GM19238 (cell line): ENCODE measurements around the gene MYBPC1.
"Not testable (repeated sequence)": the region's sequence is repeated elsewhere in the genome, so short reads cannot be mapped to it uniquely, and the experiment has no call there.

Source experiments
- DNase-seq: peaks from one replicate; pipeline ENCODE4 v3.0.0; 2011; ENCODE audit warnings: low spot score; ENCODE audit not compliant: insufficient read length

Gene MYBPC1

DNA sequence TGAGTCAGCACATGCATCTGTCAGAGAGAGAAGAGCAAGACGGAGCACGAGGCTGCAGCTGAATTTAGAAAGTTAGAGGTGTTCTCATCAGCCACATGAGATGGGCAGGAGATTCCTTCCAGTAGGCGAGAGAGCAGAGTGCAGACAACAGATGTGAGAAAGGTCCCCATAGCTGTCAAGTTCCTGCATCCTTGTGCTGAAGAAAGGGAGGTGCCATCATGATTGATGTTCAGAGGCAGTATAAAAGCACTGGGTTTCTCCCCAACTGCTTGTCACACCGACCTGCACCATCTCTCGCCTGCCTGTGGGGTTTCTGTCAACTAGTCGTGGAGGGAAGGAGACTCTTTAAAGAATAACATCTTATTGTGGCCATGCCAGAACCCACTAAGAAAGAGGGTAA is at the start of gene MYBPC1:
Gene MYBPC1 (plus strand): TSS at position 272 of the 400 bp plus-strand sequence. CDS start 100 bp downstream, at position 372.
- no peak for DNase-seq

GRCh38 chr12:101551362-101552114 is 43.2 kb upstream of the MYBPC1 start:
- no peak for DNase-seq

- DNase-seq = no peak
Observed at GRCh38 chr12:101552277-101552676, 42.5 kb upstream of the MYBPC1 start.

DNA sequence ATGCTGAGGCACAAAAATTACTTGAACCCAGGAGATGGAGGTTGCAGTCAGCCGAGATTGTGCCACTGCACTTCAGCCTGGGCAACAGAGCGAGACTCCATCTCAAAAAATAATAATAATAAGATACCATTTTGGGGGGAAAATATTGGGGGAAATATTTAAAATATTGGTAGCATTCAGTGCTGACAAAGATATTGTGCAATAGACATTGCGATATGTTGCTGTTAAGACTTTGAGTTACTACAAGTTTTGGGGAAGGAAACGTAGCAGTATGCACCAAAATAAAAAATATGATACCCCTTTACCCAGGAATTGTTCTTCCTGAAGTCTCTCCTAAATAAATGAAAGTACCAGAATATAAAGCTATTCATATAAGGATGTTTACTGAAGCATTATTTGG is 37.7 kb upstream of the MYBPC1 start:
- DNase-seq = no peak

GRCh38 chr12:101558726-101559125 is 36.0 kb upstream of the MYBPC1 start:
- not testable (repeated sequence) for DNase-seq

GRCh38 chr12:101563212-101563611 is 31.6 kb upstream of the MYBPC1 start:
- no peak for DNase-seq

DNA sequence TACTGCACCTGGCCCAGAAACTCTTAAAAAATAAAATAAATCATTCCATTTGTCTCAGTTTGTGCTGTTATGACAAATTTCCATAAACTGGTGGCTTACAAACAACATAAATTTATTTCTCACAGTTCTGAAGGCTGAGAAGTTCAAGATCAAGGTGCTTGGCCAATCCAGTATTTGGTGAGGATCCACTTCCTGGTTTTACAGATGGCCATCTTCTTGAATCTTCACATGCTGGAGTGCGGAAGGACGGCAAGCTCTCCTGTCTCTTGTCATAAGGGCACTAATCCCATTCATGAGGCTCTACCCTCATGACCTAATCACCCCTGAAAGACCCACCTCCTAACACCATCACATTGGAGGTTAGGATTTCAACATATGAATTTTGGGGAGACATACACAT is 29.9 kb upstream of the MYBPC1 start:
- no peak for DNase-seq

GRCh38 chr12:101566318-101566717 is 28.5 kb upstream of the MYBPC1 start:
- DNase-seq = no peak

DNA sequence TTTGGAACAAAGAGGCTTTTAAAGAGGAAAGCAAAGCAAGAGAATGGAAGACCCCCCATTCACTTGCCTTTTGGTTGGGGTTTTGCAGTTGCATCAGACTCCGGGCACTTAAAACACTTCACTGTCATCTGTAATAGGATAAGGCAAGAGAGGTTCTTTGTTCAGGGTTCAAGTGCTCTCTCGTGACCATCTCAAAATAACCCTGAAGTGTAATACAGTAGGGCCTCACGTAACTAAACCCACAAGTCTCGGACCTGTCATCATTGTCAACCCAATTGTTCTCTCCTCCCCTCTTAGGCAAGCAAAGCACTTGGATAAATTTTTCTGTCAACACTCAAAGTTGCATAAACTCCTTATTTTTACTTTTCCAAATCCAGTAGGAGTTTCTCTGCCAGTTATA is 26.9 kb upstream of the MYBPC1 start:
- DNase-seq = no peak

DNA sequence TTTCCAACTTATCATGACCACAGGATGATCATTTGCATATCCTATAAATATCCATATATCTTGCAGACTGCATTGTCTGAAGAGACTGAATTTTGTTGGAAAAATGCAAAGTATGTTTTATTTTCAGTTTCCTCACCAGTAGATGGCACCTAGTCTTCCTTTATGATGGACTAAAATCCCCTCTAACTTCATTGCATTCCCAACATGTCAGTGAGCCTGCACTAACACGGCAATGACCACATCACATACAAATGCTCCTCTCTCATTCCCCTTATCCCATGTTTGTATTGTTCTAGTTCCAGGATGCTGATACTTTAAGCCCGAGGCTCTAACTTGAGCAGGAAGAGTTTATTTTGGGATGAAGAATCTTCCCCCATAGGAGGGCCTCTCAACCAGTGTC is 24.7 kb upstream of the MYBPC1 start:
- DNase-seq = no peak

DNA sequence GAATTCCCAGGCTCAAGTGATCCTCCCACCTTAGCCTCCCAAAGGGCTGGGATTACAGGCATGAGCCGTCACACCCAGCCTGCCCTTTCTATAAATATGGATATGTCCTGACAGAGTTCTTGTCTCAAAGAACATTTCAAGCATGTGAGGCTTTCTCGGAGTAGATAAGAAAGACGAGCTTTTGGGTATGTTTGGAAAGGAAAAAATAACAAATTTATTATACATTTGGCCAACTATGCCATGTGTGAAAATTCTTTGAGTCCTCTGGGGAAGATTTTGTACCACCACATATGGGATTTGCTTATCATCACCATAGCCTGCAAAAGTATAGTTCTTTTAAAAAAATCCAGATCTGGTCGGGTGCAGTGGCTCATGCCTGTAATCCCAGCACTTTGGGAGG is 23.7 kb upstream of the MYBPC1 start:
- DNase-seq = no peak

DNA sequence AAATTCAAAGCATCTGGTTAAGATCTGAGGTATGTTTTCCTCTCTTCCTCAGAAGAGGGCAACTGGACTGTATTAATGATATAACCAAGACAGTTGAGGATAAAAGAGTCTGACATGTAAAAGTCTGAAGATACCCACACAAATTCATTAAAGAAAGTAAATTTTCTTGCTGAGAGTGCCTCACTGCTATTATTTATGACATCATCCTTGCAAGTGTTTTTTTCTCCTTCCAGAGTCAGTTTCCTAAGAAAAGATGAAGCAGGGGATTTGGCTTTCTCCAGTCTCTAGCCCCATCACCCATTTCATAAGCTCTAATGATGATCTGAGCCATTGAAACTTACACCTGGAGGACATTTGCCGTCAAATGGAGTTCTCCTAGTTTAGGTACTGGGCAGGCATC is 21.0 kb upstream of the MYBPC1 start:
- DNase-seq = no peak

GRCh38 chr12:101578417-101578816 is 16.4 kb upstream of the MYBPC1 start:
- no peak for DNase-seq

DNA sequence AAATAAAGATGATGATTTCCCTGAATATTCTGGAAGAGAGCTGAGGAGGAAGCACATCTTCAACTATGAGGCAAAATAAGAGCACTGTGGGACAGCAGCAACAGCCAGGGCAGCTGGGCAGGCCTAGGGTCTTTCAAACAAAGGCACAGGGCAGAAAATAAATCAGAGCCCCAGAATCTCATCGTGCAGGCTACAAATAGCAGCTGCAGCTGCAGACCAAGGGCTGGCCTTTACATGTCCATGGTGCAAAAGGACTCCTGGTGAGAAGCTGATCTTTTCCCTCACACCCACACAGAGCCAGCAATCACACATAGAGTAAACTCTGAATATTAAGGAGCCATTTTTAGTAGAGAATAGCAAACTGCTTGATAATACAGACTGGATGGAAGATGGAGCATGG is 13.6 kb upstream of the MYBPC1 start:
- DNase-seq = no peak

DNA sequence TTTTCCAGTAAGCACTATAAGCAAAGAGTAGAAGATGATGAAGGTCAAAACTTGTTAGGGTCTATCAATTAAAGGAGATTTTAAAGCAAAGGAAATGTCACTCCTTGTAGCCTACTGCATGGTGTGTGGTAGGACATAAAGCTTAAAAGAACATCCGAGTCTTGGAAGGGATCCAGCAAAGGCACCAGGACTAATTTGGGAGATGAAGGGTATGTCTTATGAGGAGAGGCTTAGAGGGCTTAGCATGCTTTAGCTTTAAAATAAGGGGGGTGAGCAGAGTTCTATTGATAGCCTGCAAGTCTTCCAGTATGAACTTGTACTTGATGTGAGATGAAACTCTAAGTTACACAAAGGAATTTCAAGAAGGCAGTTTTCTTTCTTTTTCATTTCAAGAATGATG is 11.8 kb upstream of the MYBPC1 start:
- no peak for DNase-seq

DNA sequence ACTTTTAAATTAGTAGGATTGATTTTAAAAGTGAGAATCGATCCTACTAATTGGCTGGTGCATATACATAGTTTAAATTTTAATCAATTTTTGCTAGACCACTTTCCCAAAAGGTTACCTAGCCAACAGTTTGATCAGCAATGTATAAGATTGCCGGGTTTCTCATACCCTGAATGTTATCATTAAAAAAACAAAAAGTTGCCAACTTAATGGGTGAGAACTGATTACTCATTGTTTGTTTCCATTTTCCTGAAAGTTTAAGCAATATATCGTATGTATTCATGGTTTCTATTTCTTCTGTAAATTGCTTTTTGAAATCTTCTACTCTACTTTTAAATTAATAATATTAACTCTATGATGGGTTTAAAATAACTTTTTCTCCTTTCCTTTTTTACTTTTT is 4.4 kb upstream of the MYBPC1 start:
- DNase-seq = no peak

GRCh38 chr12:101591781-101592180 is 3.0 kb upstream of the MYBPC1 start:
- no peak for DNase-seq

GRCh38 chr12:101592448-101592847 is 2.3 kb upstream of the MYBPC1 start:
- no peak for DNase-seq

DNA sequence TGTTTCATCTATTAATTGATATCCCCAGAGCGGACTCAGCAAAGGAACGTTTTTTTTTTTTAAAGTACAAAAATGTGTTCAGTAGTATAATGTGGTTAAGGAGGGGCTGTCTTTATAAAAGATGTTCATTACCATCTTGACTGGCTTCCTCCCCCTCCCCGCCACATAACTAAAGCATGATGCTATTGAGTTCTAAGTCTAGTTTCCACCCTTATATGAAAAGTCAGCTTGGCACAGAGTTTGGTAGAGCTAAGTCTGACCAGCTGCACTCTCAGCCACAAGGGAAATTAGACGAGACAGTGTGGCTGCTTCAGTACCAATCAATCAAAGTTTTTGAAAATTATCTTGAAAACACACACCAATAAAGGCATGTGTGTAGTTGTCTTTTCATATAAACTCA is 1.9 kb upstream of the MYBPC1 start:
- DNase-seq = no peak

DNA sequence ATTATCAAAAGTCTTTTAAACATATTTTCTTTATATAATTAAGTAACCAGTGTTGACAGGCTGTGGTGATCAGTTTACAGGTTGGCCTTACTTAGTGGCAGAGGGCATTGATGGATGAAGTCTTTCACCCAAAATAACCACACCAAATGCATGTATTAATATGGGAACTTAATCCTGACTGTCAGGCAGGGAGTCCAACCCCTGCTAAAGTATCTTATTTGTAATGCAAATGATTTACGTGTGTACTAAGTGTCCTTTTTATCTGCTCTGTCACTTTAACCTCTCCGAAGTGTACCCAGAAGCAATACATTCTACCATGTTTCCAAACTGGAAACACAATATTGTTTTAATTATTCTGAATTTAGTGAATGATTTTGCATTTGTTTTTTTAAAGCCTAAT is 1.4 kb downstream of the MYBPC1 start:
- no peak for DNase-seq

GRCh38 chr12:101597164-101597563 is 2.4 kb downstream of the MYBPC1 start:
- no peak for DNase-seq

DNA sequence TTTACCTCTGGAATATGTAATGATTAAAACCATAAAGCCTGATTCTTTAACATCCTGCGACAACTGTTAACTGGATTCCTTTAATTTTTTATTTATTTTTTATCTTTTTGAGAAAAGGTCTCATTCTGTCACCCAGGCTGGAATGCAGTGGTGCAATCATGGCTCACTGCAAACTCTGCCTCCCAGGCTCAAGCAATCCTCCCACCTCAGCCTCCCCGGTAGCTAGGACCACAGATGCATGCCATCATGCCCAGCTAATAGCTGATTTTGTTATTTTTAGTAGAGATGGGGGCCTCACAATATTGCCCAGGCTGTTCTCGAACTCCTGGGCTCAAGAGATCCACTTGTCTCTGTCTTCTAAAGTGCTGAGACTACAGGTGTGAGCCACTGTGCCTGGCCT is 3.7 kb downstream of the MYBPC1 start:
- DNase-seq = no peak

DNA sequence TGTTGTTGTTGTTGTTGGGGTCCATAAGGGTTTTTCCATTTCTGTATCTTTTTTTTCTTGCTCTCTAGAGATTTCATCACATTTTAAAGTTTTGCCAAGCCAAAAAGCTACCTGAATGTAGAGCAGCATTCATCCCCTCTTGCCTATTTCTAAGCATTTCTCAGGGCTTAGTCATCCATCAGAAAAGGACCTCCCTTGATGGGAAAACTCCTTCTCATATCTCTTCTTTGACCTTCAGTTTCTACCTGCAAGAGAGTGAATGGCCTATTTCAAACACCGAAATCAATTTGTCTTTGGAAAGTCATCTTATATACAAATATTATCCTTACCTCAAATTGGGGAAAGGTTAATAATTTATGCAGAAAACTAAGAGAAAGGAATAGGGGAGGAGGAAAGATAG is 4.5 kb downstream of the MYBPC1 start:
- DNase-seq = no peak
